H9 (cell line): ENCODE data around the gene MAD1L1. TPM values are rescaled to one million over a fixed set of nuclear protein-coding genes. Genes with fewer than 3 reads are reported as not detected.
"Not testable (repeated sequence)": the region's sequence is repeated elsewhere in the genome, so short reads cannot be mapped to it uniquely, and the experiment has no call there.

ENCODE experiments used
- DNase-seq: peaks from one replicate; pipeline ENCODE4 v3.0.0-alpha.2; 2017
- H2AFZ ChIP-seq: one replicate; pipeline ENCODE4 v1.6.1; 2013; ENCODE audit warnings: mild to moderate bottlenecking, low read length, control low read depth, moderate library complexity
- H2AK5ac ChIP-seq: 2 replicates; pipeline ENCODE4 v1.6.1; 2013; ENCODE audit warnings: low read length, control low read depth, mixed read lengths; ENCODE audit not compliant: insufficient read length
- H2BK120ac ChIP-seq: one replicate; pipeline ENCODE4 v1.6.1; 2013; ENCODE audit warnings: low read depth, mild to moderate bottlenecking, low read length, control low read depth, inconsistent platforms; ENCODE audit not compliant: poor library complexity, severe bottlenecking
- H2BK12ac ChIP-seq: 2 replicates; pipeline ENCODE4 v1.6.1; 2013; ENCODE audit warnings: low read length, control low read depth, mixed read lengths, low read depth; ENCODE audit not compliant: insufficient read length
- H2BK15ac ChIP-seq: 2 replicates; pipeline ENCODE4 v1.6.1; 2013; ENCODE audit warnings: low read depth, low read length, control low read depth
- H2BK20ac ChIP-seq: one replicate; pipeline ENCODE4 v1.6.1; 2013; ENCODE audit warnings: low read depth, mild to moderate bottlenecking, low read length, control low read depth, inconsistent platforms; ENCODE audit not compliant: poor library complexity, severe bottlenecking
- H2BK5ac ChIP-seq: 2 replicates; pipeline ENCODE4 v1.6.1; 2013; ENCODE audit warnings: low read length, control low read depth, mixed read lengths; ENCODE audit not compliant: insufficient read length
- H3K14ac ChIP-seq: 2 replicates; pipeline ENCODE4 v1.6.1; 2013; ENCODE audit warnings: low read length, control low read depth; ENCODE audit not compliant: insufficient read depth
- H3K18ac ChIP-seq: 2 replicates; pipeline ENCODE4 v1.6.1; 2013; ENCODE audit warnings: low read depth, mild to moderate bottlenecking, mixed read lengths, low read length, control low read depth; ENCODE audit not compliant: insufficient read length
- H3K23ac ChIP-seq: 2 replicates; pipeline ENCODE4 v1.6.1; 2013; ENCODE audit warnings: low read length, control low read depth, mixed read lengths, low read depth; ENCODE audit not compliant: insufficient read length
- H3K23me2 ChIP-seq: 2 replicates; pipeline ENCODE4 v1.6.1; 2013; ENCODE audit warnings: low read depth, mild to moderate bottlenecking, mixed read lengths, low read length, control low read depth; ENCODE audit not compliant: insufficient read length, poor library complexity, severe bottlenecking
- H3K27ac ChIP-seq: 2 replicates; pipeline ENCODE4 v1.5.1; 2013; ENCODE audit warnings: low read length, control low read depth, mixed read lengths, low read depth; ENCODE audit not compliant: insufficient read length
- H3K27me3 ChIP-seq: 2 replicates; pipeline ENCODE4 v1.6.1; 2013; ENCODE audit warnings: low read length, control low read depth, inconsistent platforms; ENCODE audit not compliant: insufficient read depth
- H3K4ac ChIP-seq: 2 replicates; pipeline ENCODE4 v1.6.1; 2013; ENCODE audit warnings: low read depth, mild to moderate bottlenecking, control low read depth, inconsistent platforms, low read length, moderate library complexity
- H3K4me1 ChIP-seq: 2 replicates; pipeline ENCODE4 v1.6.1; 2013; ENCODE audit warnings: low read length, control low read depth, inconsistent platforms; ENCODE audit not compliant: insufficient read depth
- H3K4me2 ChIP-seq: 2 replicates; pipeline ENCODE4 v1.6.1; 2013; ENCODE audit warnings: low read length, control low read depth, mixed read lengths; ENCODE audit not compliant: insufficient read length, insufficient read depth
- H3K56ac ChIP-seq: 2 replicates; pipeline ENCODE4 v1.6.1; 2013; ENCODE audit warnings: low read depth, mild to moderate bottlenecking, mixed read lengths, low read length, control low read depth; ENCODE audit not compliant: insufficient read length
- H3K79me1 ChIP-seq: 2 replicates; pipeline ENCODE4 v1.6.1; 2013; ENCODE audit warnings: low read depth, mild to moderate bottlenecking, moderate library complexity, low read length, control low read depth, inconsistent platforms; ENCODE audit not compliant: insufficient read depth, poor library complexity, severe bottlenecking
- H3K79me2 ChIP-seq: 2 replicates; pipeline ENCODE4 v1.6.1; 2013; ENCODE audit warnings: low read length, control low read depth, inconsistent platforms; ENCODE audit not compliant: insufficient read depth
- H3K9ac ChIP-seq: 2 replicates; pipeline ENCODE4 v1.6.1; 2013; ENCODE audit warnings: low read length, control low read depth, mixed read lengths; ENCODE audit not compliant: insufficient read length; ENCODE audit errors: extremely low read depth
- H3K9me3 ChIP-seq: one replicate; pipeline ENCODE4 v1.6.1; 2013; ENCODE audit warnings: low read depth, low read length, inconsistent platforms; ENCODE audit not compliant: control insufficient read depth
- H3T11ph ChIP-seq: one replicate; pipeline ENCODE4 v1.6.1; 2013; ENCODE audit warnings: mild to moderate bottlenecking, low read length, control low read depth, inconsistent platforms
- H4K20me1 ChIP-seq: one replicate; pipeline ENCODE4 v1.6.1; 2013; ENCODE audit not compliant: control insufficient read depth, insufficient read length, insufficient read depth
- H4K5ac ChIP-seq: 2 replicates; pipeline ENCODE4 v1.6.1; 2013; ENCODE audit warnings: low read depth, mild to moderate bottlenecking, mixed read lengths, low read length, control low read depth; ENCODE audit not compliant: insufficient read length
- H4K8ac ChIP-seq: replicated peaks from 2 replicates; pipeline ENCODE4 v1.6.1; 2013; ENCODE audit warnings: low read length, control low read depth, mixed read lengths, low read depth; ENCODE audit not compliant: insufficient read length
- H4K91ac ChIP-seq: 2 replicates; pipeline ENCODE4 v1.6.1; 2013; ENCODE audit warnings: low read depth, mild to moderate bottlenecking, moderate library complexity, mixed read lengths, low read length, control low read depth; ENCODE audit not compliant: insufficient read length
- H3K27ac Mint-ChIP-seq, 3 experiments: 2 replicates in 2 of 3; 3 replicates in 1 of 3; pipeline ENCODE4 v1.8.0; 2020 to 2021; ENCODE audit warnings: mixed read lengths in 3 of 3, mild to moderate bottlenecking in 1 of 3, moderate library complexity in 1 of 3
- H3K27me3 Mint-ChIP-seq: 2 replicates; pipeline ENCODE4 v1.8.0; 2021; ENCODE audit warnings: low read depth, mild to moderate bottlenecking, moderate library complexity, mixed read lengths
- H3K36me3 Mint-ChIP-seq, 3 experiments: 2 replicates in 2 of 3; 3 replicates in 1 of 3; pipeline ENCODE4 v1.8.0; 2020 to 2021; ENCODE audit warnings: low read depth in 3 of 3, mixed read lengths in 3 of 3; ENCODE audit not compliant: insufficient read depth in 1 of 3
- H3K4me1 Mint-ChIP-seq, 2 experiments: 2 replicates each; pipeline ENCODE4 v1.8.0; 2020; ENCODE audit warnings: mixed read lengths in 2 of 2
- H3K4me3 Mint-ChIP-seq, 2 experiments: 2 replicates in 1 of 2; 3 replicates in 1 of 2; pipeline ENCODE4 v1.8.0; 2020 to 2021; ENCODE audit warnings: mild to moderate bottlenecking in 2 of 2, mixed read lengths in 2 of 2, moderate library complexity in 1 of 2
- H3K9me3 Mint-ChIP-seq, 2 experiments: 2 replicates in 1 of 2; 3 replicates in 1 of 2; pipeline ENCODE4 v1.8.0; 2020; ENCODE audit warnings: mild to moderate bottlenecking in 2 of 2, mixed read lengths in 2 of 2, moderate library complexity in 1 of 2
- WGBS: extraction: QIAGEN DNeasy Blood & Tissue Kit; methylation state at CpG from one replicate; pipeline ENCODE4 v1.1.7; 2013; ENCODE audit warnings: missing lambda C conversion rate, low lambda C conversion rate, mixed read lengths; ENCODE audit not compliant: insufficient read length; ENCODE audit errors: extremely low coverage; 5-methylcytosine and 5-hydroxymethylcytosine counted together
- total RNA-seq: library from RNA; stranded (reverse); gene quantifications from 2 replicates; pipeline ENCODE4 v1.2.1, GENCODE V29; 2021

The MAD1L1 gene
- total RNA-seq, 1 experiment from 2014 or later: 39.0 TPM

DNA sequence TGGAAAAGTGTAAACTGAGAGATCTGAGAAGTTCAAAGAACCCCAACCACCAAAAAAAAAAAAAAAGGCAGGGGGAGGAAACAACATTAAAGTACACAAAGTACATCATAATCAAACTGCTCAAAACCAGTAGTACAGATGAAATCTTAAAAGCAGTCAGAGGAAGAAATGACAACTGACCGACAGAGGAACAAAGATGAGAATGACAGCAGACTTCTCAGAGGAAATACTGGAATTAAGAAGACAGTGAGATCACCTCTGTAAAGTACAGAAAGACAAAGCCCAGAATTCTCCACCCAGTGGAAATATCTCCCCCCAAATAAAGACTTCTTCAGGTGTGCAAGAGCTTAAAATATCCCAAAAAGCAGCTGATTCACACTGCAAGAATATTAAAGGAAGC, 403.1 kb downstream of the MAD1L1 start:
- not testable (repeated sequence) for H3K27ac ChIP-seq, H3K79me2 ChIP-seq, H3K23me2 ChIP-seq, H4K91ac ChIP-seq, H3K4me3 Mint-ChIP-seq, H2BK12ac ChIP-seq, H4K20me1 ChIP-seq, H3K27me3 ChIP-seq, H2BK20ac ChIP-seq, H3K9ac ChIP-seq, H2BK120ac ChIP-seq, H3K9me3 ChIP-seq, H4K8ac ChIP-seq, H3K14ac ChIP-seq, H3K27ac Mint-ChIP-seq, H3T11ph ChIP-seq, H2BK15ac ChIP-seq, H2BK5ac ChIP-seq, H3K23ac ChIP-seq, H4K5ac ChIP-seq, H3K4me1 ChIP-seq, H3K18ac ChIP-seq, H3K4me1 Mint-ChIP-seq, H2AK5ac ChIP-seq, DNase-seq, H3K79me1 ChIP-seq, H3K56ac ChIP-seq, H3K4me2 ChIP-seq, H3K4ac ChIP-seq, H2AFZ ChIP-seq, H3K27me3 Mint-ChIP-seq
- Mint-ChIP-seq H3K9me3 (peaks cover 16 to 22% of the 10 kb centered on the region in 2 experiments; a peak in 4 of 5 replicates), H3K36me3 (peaks cover 5 to 13% (median 10%) of the 10 kb centered on the region in 3 experiments; a peak in 6 of 7 replicates)
- WGBS: no CpG with 5 or more reads among the region's 1 CpG
